Trophoblast cell (in vitro differentiated cells and primary cell): ENCODE data around the gene PITPNM1.

Source experiments
- DNase-seq, 2 donors: peaks; one replicate each; pipeline ENCODE4 v3.0.0-alpha.2; 2016
- H2AFZ ChIP-seq: 2 replicates; pipeline ENCODE4 v1.6.1; 2013; ENCODE audit warnings: low read length, moderate library complexity, mild to moderate bottlenecking; ENCODE audit not compliant: insufficient read depth, poor library complexity
- H2AK5ac ChIP-seq: 2 replicates; pipeline ENCODE4 v1.6.1; 2013; ENCODE audit warnings: mild to moderate bottlenecking, low read length
- H2BK120ac ChIP-seq: 2 replicates; pipeline ENCODE4 v1.6.1; 2013; ENCODE audit warnings: low read length, mild to moderate bottlenecking, moderate library complexity; ENCODE audit not compliant: insufficient read depth, poor library complexity
- H2BK12ac ChIP-seq: 2 replicates; pipeline ENCODE4 v1.6.1; 2013; ENCODE audit warnings: mild to moderate bottlenecking, low read length, moderate library complexity
- H2BK5ac ChIP-seq: 2 replicates; pipeline ENCODE4 v1.6.1; 2013; ENCODE audit warnings: low read length, low read depth, moderate library complexity, mild to moderate bottlenecking; ENCODE audit not compliant: poor library complexity
- H3K14ac ChIP-seq: 2 replicates; pipeline ENCODE4 v1.6.1; 2013; ENCODE audit warnings: mild to moderate bottlenecking, low read length
- H3K18ac ChIP-seq: 2 replicates; pipeline ENCODE4 v1.6.1; 2013; ENCODE audit warnings: mild to moderate bottlenecking, low read length
- H3K23ac ChIP-seq: 2 replicates; pipeline ENCODE4 v1.6.1; 2013; ENCODE audit warnings: low read length
- H3K27ac ChIP-seq: 2 replicates; pipeline ENCODE4 v1.5.1; 2013; ENCODE audit warnings: low read depth, mild to moderate bottlenecking, inconsistent platforms, low read length, moderate library complexity
- H3K27me3 ChIP-seq: 2 replicates; pipeline ENCODE4 v1.6.1; 2013; ENCODE audit warnings: inconsistent platforms, mild to moderate bottlenecking, low read length, moderate library complexity; ENCODE audit not compliant: insufficient read depth
- H3K36me3 ChIP-seq, 2 experiments: 1 replicate in 1 of 2; 2 replicates in 1 of 2; pipeline ENCODE4 v1.6.1; 2013; ENCODE audit warnings: low read length in 2 of 2, mild to moderate bottlenecking in 2 of 2, moderate library complexity in 1 of 2; ENCODE audit not compliant: insufficient read depth in 2 of 2, control insufficient read depth in 1 of 2
- H3K4ac ChIP-seq: 2 replicates; pipeline ENCODE4 v1.6.1; 2013; ENCODE audit warnings: low read depth, mild to moderate bottlenecking, low read length, moderate library complexity
- H3K4me1 ChIP-seq, 2 experiments: 1 replicate in 1 of 2; 2 replicates in 1 of 2; pipeline ENCODE4 v1.6.1; 2013; ENCODE audit warnings: low read length in 2 of 2, mild to moderate bottlenecking in 2 of 2, moderate library complexity in 1 of 2; ENCODE audit not compliant: insufficient read depth in 2 of 2, control insufficient read depth in 1 of 2
- H3K4me2 ChIP-seq: 2 replicates; pipeline ENCODE4 v1.6.1; 2013; ENCODE audit warnings: inconsistent platforms, mild to moderate bottlenecking, low read length, moderate library complexity
- H3K4me3 ChIP-seq: 2 replicates; pipeline ENCODE4 v1.5.1; 2013; ENCODE audit warnings: mild to moderate bottlenecking, low read depth, low read length, inconsistent platforms
- H3K79me1 ChIP-seq: one replicate; pipeline ENCODE4 v1.6.1; 2013; ENCODE audit warnings: low read length
- H3K79me2 ChIP-seq: 2 replicates; pipeline ENCODE4 v1.6.1; 2013; ENCODE audit warnings: low read length, mild to moderate bottlenecking; ENCODE audit not compliant: control insufficient read depth, insufficient read depth, poor library complexity
- H3K9ac ChIP-seq: 2 replicates; pipeline ENCODE4 v1.6.1; 2013; ENCODE audit warnings: mild to moderate bottlenecking, low read length
- H3K9me3 ChIP-seq: 2 replicates; pipeline ENCODE4 v1.6.1; 2013; ENCODE audit warnings: low read depth, mild to moderate bottlenecking, control low read depth, inconsistent platforms, low read length; ENCODE audit not compliant: insufficient read depth
- H4K12ac ChIP-seq: 2 replicates; pipeline ENCODE4 v1.6.1; 2013; ENCODE audit warnings: low read depth, mild to moderate bottlenecking, low read length, moderate library complexity
- H4K8ac ChIP-seq: 2 replicates; pipeline ENCODE4 v1.6.1; 2013; ENCODE audit warnings: low read depth, mild to moderate bottlenecking, low read length, moderate library complexity
- H4K91ac ChIP-seq: one replicate; pipeline ENCODE4 v1.6.1; 2013; ENCODE audit warnings: low read depth, mild to moderate bottlenecking, low read length, moderate library complexity
- WGBS: extraction: QIAGEN DNeasy Blood & Tissue Kit; methylation state at CpG from one replicate; pipeline ENCODE4 v1.1.7; 2013; ENCODE audit warnings: missing lambda C conversion rate; ENCODE audit not compliant: insufficient read length, insufficient coverage; ENCODE audit errors: extremely low coverage; 5-methylcytosine and 5-hydroxymethylcytosine counted together

The PITPNM1 gene

DNA sequence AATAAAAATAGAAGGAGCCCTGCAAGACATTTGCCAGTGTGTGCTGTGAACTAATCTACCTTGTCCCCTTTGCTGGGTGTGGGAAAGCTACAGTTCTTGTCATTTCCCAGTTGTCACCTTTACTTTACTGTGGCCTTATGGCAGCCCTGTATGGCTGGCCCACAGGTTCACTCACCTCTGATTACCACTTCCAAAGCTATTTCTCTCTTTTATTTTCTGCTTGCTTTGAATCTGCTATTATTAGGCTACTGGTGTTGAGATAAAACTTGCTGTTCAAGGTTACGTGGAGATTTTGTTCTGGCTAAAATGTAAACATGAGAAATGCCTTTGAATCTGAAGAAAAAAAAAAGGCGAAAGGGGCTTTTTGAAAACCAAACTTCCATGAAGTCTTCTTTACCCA is 27.7 kb upstream of the PITPNM1 start:
- Histone ChIP-seq H3K4ac (no peak overlapping the region), H2BK12ac (no peak overlapping the region), H2BK120ac (no peak overlapping the region), H2AFZ (no peak overlapping the region), H3K18ac (no peak overlapping the region), H2BK5ac (no peak overlapping the region), H3K9me3 (peaks cover 10% of the 10 kb centered on the region), H3K4me1 (no peaks in the 10 kb centered on the region), H3K27ac (no peak overlapping the region), H3K36me3 (peaks cover 0 to 2% of the 10 kb centered on the region in 2 experiments), H4K12ac (no peak overlapping the region), H2AK5ac (no peak overlapping the region), H3K9ac (no peak overlapping the region), H4K91ac (no peak overlapping the region), H3K79me1 (no peaks in the 10 kb centered on the region), H3K14ac (no peak overlapping the region), H3K4me3 (no peak overlapping the region), H3K79me2 (no peaks in the 10 kb centered on the region), H4K8ac (no peak overlapping the region), H3K4me2 (no peak overlapping the region), H3K23ac (no peak overlapping the region), H3K27me3 (no peaks in the 10 kb centered on the region)
- no CpG with 5 or more reads among the region's 2 CpGs for WGBS
- no peak for DNase-seq

DNA sequence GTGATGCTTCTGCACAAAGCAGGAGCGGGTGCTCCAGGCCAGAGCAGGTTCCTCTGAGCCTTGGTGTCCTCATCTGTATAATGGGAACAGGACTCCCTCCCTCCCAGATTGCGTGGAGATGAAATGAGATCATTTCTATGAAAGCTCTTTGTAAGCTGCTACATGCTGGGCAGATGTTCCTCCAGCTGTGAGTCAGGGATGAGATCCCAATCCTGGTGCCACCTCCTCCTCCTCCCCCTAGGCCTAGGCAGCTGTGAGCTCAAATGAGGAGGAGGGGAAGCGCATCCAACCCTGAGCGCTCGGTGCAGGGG is 25.1 kb upstream of the PITPNM1 start:
- Histone ChIP-seq H3K18ac (no peak overlapping the region), H3K27ac (no peak overlapping the region), H3K36me3 (peaks cover 0 to 2% of the 10 kb centered on the region in 2 experiments), H2BK12ac (no peak overlapping the region), H2AFZ (no peak overlapping the region), H3K9me3 (peaks cover 16% of the 10 kb centered on the region), H3K4me3 (no peak overlapping the region), H3K79me1 (no peaks in the 10 kb centered on the region), H2BK5ac (no peak overlapping the region), H2BK120ac (no peak overlapping the region), H3K9ac (no peak overlapping the region), H3K27me3 (no peaks in the 10 kb centered on the region), H3K23ac (no peak overlapping the region), H3K14ac (no peak overlapping the region), H2AK5ac (no peak overlapping the region), H3K79me2 (no peaks in the 10 kb centered on the region), H4K91ac (no peak overlapping the region), H4K12ac (no peak overlapping the region), H3K4ac (no peak overlapping the region), H3K4me2 (no peak overlapping the region), H3K4me1 (no peaks in the 10 kb centered on the region), H4K8ac (no peak overlapping the region)
- no peak for DNase-seq
- WGBS, result no CpG with 5 or more reads among the region's 5 CpGs

GRCh38 chr11:67528376-67528775 is 23.2 kb upstream of the PITPNM1 start:
- no peaks in the 10 kb centered on the region for H3K79me1 ChIP-seq
- no peak overlapping the region for H4K91ac ChIP-seq
- no peaks in the 10 kb centered on the region for H3K36me3 ChIP-seq
- H2BK12ac ChIP-seq, result no peak overlapping the region
- no peak overlapping the region for H4K8ac ChIP-seq
- H3K23ac ChIP-seq, result no peak overlapping the region
- H3K4me2 ChIP-seq, result no peak overlapping the region
- peaks cover 10% of the 10 kb centered on the region for H3K9me3 ChIP-seq
- H3K18ac ChIP-seq, result no peak overlapping the region
- H2AK5ac ChIP-seq, result no peak overlapping the region
- H3K9ac ChIP-seq, result no peak overlapping the region
- no peaks in the 10 kb centered on the region for H3K79me2 ChIP-seq
- no peaks in the 10 kb centered on the region for H3K4me1 ChIP-seq
- H3K14ac ChIP-seq, result no peak overlapping the region
- H4K12ac ChIP-seq, result no peak overlapping the region
- no peaks in the 10 kb centered on the region for H3K27me3 ChIP-seq
- H3K4me3 ChIP-seq, result no peak overlapping the region
- no peak overlapping the region for H2BK5ac ChIP-seq
- no peak overlapping the region for H3K27ac ChIP-seq
- no peak overlapping the region for H2BK120ac ChIP-seq
- no peak overlapping the region for H3K4ac ChIP-seq
- H2AFZ ChIP-seq, result no peak overlapping the region
- no peak for DNase-seq
- no CpG with 5 or more reads among the region's 4 CpGs for WGBS

DNA sequence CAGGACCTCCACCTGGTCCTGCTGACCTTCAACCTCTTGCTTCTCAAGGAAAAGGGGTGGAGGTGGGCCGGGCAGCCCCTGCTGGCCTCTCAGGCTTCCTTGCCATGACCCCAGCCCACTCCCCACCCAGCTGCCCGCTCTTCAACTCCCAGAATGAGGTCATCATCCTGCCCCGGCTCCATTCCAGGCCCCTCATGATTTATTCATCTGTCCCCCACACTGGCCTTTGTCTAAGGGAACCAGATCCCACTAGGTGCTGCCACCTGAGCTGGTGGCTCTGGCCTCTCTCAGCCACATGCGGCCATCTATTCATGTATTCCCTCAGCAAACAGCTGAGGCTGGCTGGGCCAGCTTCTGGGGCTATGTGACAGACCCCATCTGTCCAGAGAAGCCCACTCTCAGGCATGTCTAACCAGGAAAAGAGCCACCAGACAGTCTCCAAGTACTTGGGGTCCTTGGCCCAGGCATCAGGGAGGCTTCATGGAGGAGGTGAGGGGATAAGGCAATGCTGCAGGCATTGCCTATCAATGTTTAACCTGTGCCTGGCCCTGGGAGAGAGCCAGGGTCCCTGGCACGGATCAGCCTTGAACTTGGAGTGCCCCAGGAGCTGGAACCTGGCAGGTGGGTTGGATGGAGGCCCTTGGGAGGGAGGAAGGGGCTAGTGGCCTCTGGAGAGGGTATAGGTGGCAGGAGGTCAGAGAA is 20.3 kb upstream of the PITPNM1 start:
- Histone ChIP-seq H3K23ac (no peak overlapping the region), H3K27me3 (no peaks in the 10 kb centered on the region), H2AK5ac (no peak overlapping the region), H3K4ac (no peak overlapping the region), H2BK12ac (no peak overlapping the region), H3K27ac (no peak overlapping the region), H3K4me1 (no peaks in the 10 kb centered on the region), H3K79me1 (no peaks in the 10 kb centered on the region), H3K9me3 (peaks cover 9% of the 10 kb centered on the region), H3K18ac (no peak overlapping the region), H3K79me2 (no peaks in the 10 kb centered on the region), H3K14ac (no peak overlapping the region), H3K9ac (no peak overlapping the region), H2BK5ac (no peak overlapping the region), H4K12ac (no peak overlapping the region), H3K4me2 (no peak overlapping the region), H4K91ac (no peak overlapping the region), H2AFZ (no peak overlapping the region), H2BK120ac (no peak overlapping the region), H4K8ac (no peak overlapping the region), H3K36me3 (no peaks in the 10 kb centered on the region), H3K4me3 (no peak overlapping the region)
- WGBS, result no CpG with 5 or more reads among the region's 5 CpGs
- no peak for DNase-seq
